Gastroesophageal sphincter (tissue), 4 donors: Measurements from ENCODE around the gene CAPSL. TPM values are rescaled to one million over a fixed set of nuclear protein-coding genes. Genes with fewer than 3 reads are reported as not detected.

Experiments
- ATAC-seq: fragments of 150-250 bp; one replicate; pipeline ENCODE4 v1.9.1; 2016; ENCODE audit warnings: mild to moderate bottlenecking, moderate library complexity
- H3K27ac ChIP-seq, 4 donors: fragments of 200-600 bp; sonication (generic) in 3 of 4; 1 replicate in 3 of 4; 2 replicates in 1 of 4; pipeline ENCODE4 v1.5.1; 2016 to 2019
- H3K27me3 ChIP-seq: fragments of 200-600 bp; sonication (generic); one replicate; pipeline ENCODE4 v1.5.1; 2019
- H3K36me3 ChIP-seq, 2 donors: fragments of 200-600 bp; sonication (generic); one replicate each; pipeline ENCODE4 v1.5.1; 2019; ENCODE audit warnings: control low read depth in 1 of 2
- H3K4me1 ChIP-seq, 3 donors: fragments of 200-600 bp; sonication (generic); 1 replicate in 2 of 3; 2 replicates in 1 of 3; pipeline ENCODE4 v1.5.1; 2016 to 2019; ENCODE audit warnings: control low read depth in 2 of 3
- H3K4me3 ChIP-seq, 2 donors: fragments of 200-600 bp; sonication (generic); one replicate each; pipeline ENCODE4 v1.5.1; 2019; ENCODE audit warnings: mild to moderate bottlenecking in 1 of 2, moderate library complexity in 1 of 2
- H3K9me3 ChIP-seq, 3 donors: fragments of 200-600 bp; sonication (generic); one replicate each; pipeline ENCODE4 v1.5.1; 2017 to 2019; ENCODE audit warnings: control low read depth in 2 of 3
- CTCF ChIP-seq, 4 experiments: fragments of 200-600 bp in 2 of 4; fragments of 450-650 bp in 2 of 4; sonication (generic) in 1 of 4; IDR thresholded peaks; one replicate each; pipeline ENCODE4 v1.5.1; 2017 to 2019; ENCODE audit warnings: antibody characterized with exemption in 4 of 4, mild to moderate bottlenecking in 2 of 4, moderate library complexity in 2 of 4
- EP300 ChIP-seq: sonication (generic); formaldehyde crosslinking; IDR thresholded peaks from one replicate; pipeline ENCODE4 v1.6.1; 2017; ENCODE audit warnings: antibody characterized with exemption, mild to moderate bottlenecking
- POLR2A ChIP-seq, 2 donors: fragments of 450-650 bp; IDR thresholded peaks; one replicate each; pipeline ENCODE4 v1.6.1; 2017; ENCODE audit warnings: antibody characterized with exemption in 2 of 2, mild to moderate bottlenecking in 2 of 2, moderate library complexity in 1 of 2
- POLR2AphosphoS5 ChIP-seq: sonication (generic); formaldehyde crosslinking; IDR thresholded peaks from one replicate; pipeline ENCODE4 v1.6.1; 2017; ENCODE audit warnings: antibody characterized with exemption
- WGBS, 2 donors: methylation state at CpG; one replicate each; pipeline ENCODE4 v1.1.5; 2018; ENCODE audit warnings: low coverage in 1 of 2; 5-methylcytosine and 5-hydroxymethylcytosine counted together
- total RNA-seq, 4 donors: library from RNA; depleted of rRNA; stranded (reverse); fragments of >200 nt; gene quantifications; one replicate each; pipeline ENCODE4 v1.1.0, GENCODE V29; 2016

The CAPSL gene
- total RNA-seq, 4 donors from 2014 or later, result not detected

GRCh38 chr5:35902046-35902672, 36.3 kb downstream of the CAPSL start:
- peaks cover 0 to 6% (median 0%) of the 10 kb centered on the region in 3 donors for H3K9me3 ChIP-seq
- TF ChIP-seq EP300, result no peak
- TF ChIP-seq POLR2A (IDR thresholded peaks at IDR 0.05), result no peak
- TF ChIP-seq POLR2AphosphoS5, result no peak
- no peak for TF ChIP-seq CTCF (IDR thresholded peaks at IDR 0.05)
- H3K27me3 ChIP-seq, result no peaks in the 10 kb centered on the region
- H3K36me3 ChIP-seq, result no peaks in the 10 kb centered on the region
- 62 to 71% methylated on average over 1 of the region's 2 CpGs for WGBS, 2 donors
- no peak overlapping the region for H3K4me3 ChIP-seq
- no peaks in the 10 kb centered on the region for H3K4me1 ChIP-seq
- ATAC-seq, result no peak
- H3K27ac ChIP-seq, result no peak overlapping the region

- no peaks in the 10 kb centered on the region for H3K4me1 ChIP-seq
- ATAC-seq, result no peak
- no peak for TF ChIP-seq POLR2A (IDR thresholded peaks at IDR 0.05)
- TF ChIP-seq POLR2AphosphoS5, result no peak
- TF ChIP-seq EP300, result no peak
- TF ChIP-seq CTCF (IDR thresholded peaks at IDR 0.05), result no peak
- H3K27me3 ChIP-seq, result no peaks in the 10 kb centered on the region
- H3K9me3 ChIP-seq, result peaks cover 0 to 6% (median 0%) of the 10 kb centered on the region in 3 donors
- no peaks in the 10 kb centered on the region for H3K36me3 ChIP-seq
- H3K4me3 ChIP-seq, result no peak overlapping the region
- no peak overlapping the region for H3K27ac ChIP-seq
- WGBS, 2 donors, result 85% methylated on average over 3 of the region's 3 CpGs; no CpG with 5 or more reads in 1 of the 2 donors
Observed at GRCh38 chr5:35900972-35901695, 37.3 kb downstream of the CAPSL start.

DNA sequence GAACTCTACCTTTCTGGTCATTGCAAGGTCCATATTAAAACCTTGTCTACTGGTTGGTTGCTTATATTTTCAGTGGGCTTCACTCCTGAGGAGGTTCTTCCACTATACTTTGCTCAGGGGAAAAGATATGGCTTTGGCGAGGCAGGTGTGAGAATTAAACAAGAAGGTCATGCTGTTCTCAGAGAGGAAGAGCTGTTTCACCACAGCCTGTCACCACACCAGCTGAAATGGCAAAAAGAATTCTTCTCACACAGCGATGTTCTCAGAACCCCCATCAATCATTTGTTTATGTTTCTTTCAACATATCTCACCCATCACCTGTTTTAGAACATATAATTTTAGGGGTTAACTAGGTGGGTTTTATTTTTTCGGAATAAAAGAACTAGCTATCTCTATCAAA, 38.6 kb downstream of the CAPSL start:
- H3K27ac ChIP-seq, result no peak overlapping the region
- no peaks in the 10 kb centered on the region for H3K4me1 ChIP-seq
- H3K36me3 ChIP-seq, result no peaks in the 10 kb centered on the region
- TF ChIP-seq CTCF (IDR thresholded peaks at IDR 0.05) (no peak), POLR2A (IDR thresholded peaks at IDR 0.05) (no peak), POLR2AphosphoS5 (no peak), EP300 (no peak)
- 42 to 45% methylated on average over 3 of the region's 3 CpGs for WGBS, 2 donors
- no peak overlapping the region for H3K4me3 ChIP-seq
- no peak for ATAC-seq
- H3K27me3 ChIP-seq, result no peaks in the 10 kb centered on the region
- H3K9me3 ChIP-seq, result peaks cover 0 to 6% (median 0%) of the 10 kb centered on the region in 3 donors

DNA sequence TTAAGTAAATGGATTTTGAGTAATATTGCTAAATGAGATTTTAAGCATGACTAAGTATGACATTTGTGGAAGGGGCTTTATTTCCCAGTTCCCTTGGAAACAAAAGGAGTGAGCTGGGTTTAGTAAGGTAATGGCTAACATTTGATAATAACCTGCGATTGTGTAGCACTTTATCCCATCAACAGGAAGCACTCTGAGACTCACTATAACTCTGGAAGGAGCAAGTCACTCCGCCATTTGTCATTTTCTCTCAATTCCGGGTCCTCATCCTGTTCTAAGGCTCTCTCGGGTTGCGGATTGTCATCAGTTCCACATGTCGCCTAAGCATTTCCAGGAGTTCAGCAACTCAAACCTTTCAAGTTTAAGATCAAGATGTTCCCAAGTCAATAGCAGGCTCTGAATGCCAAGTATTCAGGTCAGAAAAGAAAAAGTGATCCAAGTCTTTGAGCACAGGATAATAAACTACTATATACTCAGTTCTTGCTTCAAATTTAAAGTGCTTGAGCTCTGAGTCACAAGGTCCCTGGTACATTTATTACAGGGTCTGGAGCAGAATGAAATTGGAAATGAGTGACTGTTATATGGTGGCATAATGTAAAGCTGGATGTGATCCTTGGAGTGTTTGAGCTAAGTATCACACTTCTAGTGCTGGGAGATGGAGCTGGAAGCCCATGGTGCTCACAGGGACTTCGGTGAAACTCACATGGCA, 39.3 kb downstream of the CAPSL start:
- H3K27me3 ChIP-seq, result no peaks in the 10 kb centered on the region
- H3K9me3 ChIP-seq, result peaks cover 0 to 6% (median 0%) of the 10 kb centered on the region in 3 donors
- TF ChIP-seq POLR2A (IDR thresholded peaks at IDR 0.05), result no peak
- TF ChIP-seq EP300, result no peak
- TF ChIP-seq CTCF (IDR thresholded peaks at IDR 0.05), result no peak
- TF ChIP-seq POLR2AphosphoS5, result no peak
- WGBS, 2 donors, result 36 to 72% methylated on average over 3 to 5 of the region's 7 CpGs
- H3K4me3 ChIP-seq, result no peak overlapping the region
- no peaks in the 10 kb centered on the region for H3K36me3 ChIP-seq
- H3K27ac ChIP-seq, result no peak overlapping the region
- no peaks in the 10 kb centered on the region for H3K4me1 ChIP-seq
- ATAC-seq, result no peak
